Measurements from ENCODE around the gene RNF138. TPM values are rescaled to one million over a fixed set of nuclear protein-coding genes. Genes with fewer than 3 reads are reported as not detected.
"Not testable (repeated sequence)": the region's sequence is repeated elsewhere in the genome, so short reads cannot be mapped to it uniquely, and the experiment has no call there.

RNF138 gene
- total and polyA plus RNA-seq, 2 experiments from 2014 or later = 31.7 to 54.8 TPM

GRCh38 chr18:32078845-32079244 is 12.8 kb upstream of the RNF138 start:
- no peak for DNase-seq (ENCODE audit: low read depth in 1 of 2, low spot score in 1 of 2)
- no peak overlapping the region for H3K4me3 ChIP-seq
- H3K4me1 ChIP-seq (ENCODE audit: low read depth) = no peaks in the 10 kb centered on the region
- no peaks in the 10 kb centered on the region for H3K36me3 ChIP-seq
- H3K9me3 ChIP-seq (ENCODE audit: low read depth) = no peaks in the 10 kb centered on the region
- no peak for TF ChIP-seq CTCF (IDR thresholded peaks at IDR 0.05; ENCODE audit: low read depth, low read length)
- no peaks in the 10 kb centered on the region for H3K27me3 ChIP-seq
- H3K27ac ChIP-seq = no peak overlapping the region

- Histone ChIP-seq H3K4me1 (ENCODE audit: low read depth) (no peaks in the 10 kb centered on the region), H3K27me3 (no peaks in the 10 kb centered on the region), H3K36me3 (no peaks in the 10 kb centered on the region), H3K4me3 (no peak overlapping the region), H3K9me3 (ENCODE audit: low read depth) (no peaks in the 10 kb centered on the region), H3K27ac (no peak overlapping the region)
- no peak for TF ChIP-seq CTCF (IDR thresholded peaks at IDR 0.05; ENCODE audit: low read depth, low read length)
- DNase-seq (ENCODE audit: low read depth in 1 of 2, low spot score in 1 of 2) = peak in 1 of 2 donors; percentile 72
These were observed 9.8 kb upstream of the RNF138 start for GRCh38 chr18:32081881-32082280.

- Histone ChIP-seq H3K4me3 (no peak overlapping the region), H3K4me1 (ENCODE audit: low read depth) (no peaks in the 10 kb centered on the region), H3K36me3 (no peaks in the 10 kb centered on the region), H3K27me3 (no peaks in the 10 kb centered on the region), H3K9me3 (ENCODE audit: low read depth) (no peaks in the 10 kb centered on the region), H3K27ac (no peak overlapping the region)
- DNase-seq (ENCODE audit: low read depth in 1 of 2, low spot score in 1 of 2) = no peak
- TF ChIP-seq CTCF (IDR thresholded peaks at IDR 0.05; ENCODE audit: low read depth, low read length) = no peak
These were observed 7.9 kb upstream of the RNF138 start for GRCh38 chr18:32083781-32084180.

GRCh38 chr18:32086881-32087280 is 4.8 kb upstream of the RNF138 start:
- peaks cover 4% of the 10 kb centered on the region for H3K4me1 ChIP-seq (ENCODE audit: low read depth)
- no peak overlapping the region for H3K27ac ChIP-seq
- no peak for TF ChIP-seq CTCF (IDR thresholded peaks at IDR 0.05; ENCODE audit: low read depth, low read length)
- H3K4me3 ChIP-seq = no peak overlapping the region
- no peaks in the 10 kb centered on the region for H3K36me3 ChIP-seq
- peak in 1 of 2 donors; percentile 6 for DNase-seq (ENCODE audit: low read depth in 1 of 2, low spot score in 1 of 2)
- H3K9me3 ChIP-seq (ENCODE audit: low read depth) = no peaks in the 10 kb centered on the region
- H3K27me3 ChIP-seq = no peaks in the 10 kb centered on the region

GRCh38 chr18:32090831-32091230 is 843 bp upstream of the RNF138 start:
- not testable (repeated sequence) for DNase-seq (ENCODE audit: low read depth in 1 of 2, low spot score in 1 of 2); H3K27me3 ChIP-seq; H3K9me3 ChIP-seq (ENCODE audit: low read depth); H3K27ac ChIP-seq; H3K36me3 ChIP-seq; H3K4me3 ChIP-seq
- peaks cover 22% of the 10 kb centered on the region for H3K4me1 ChIP-seq (ENCODE audit: low read depth)

- DNase-seq (ENCODE audit: low read depth in 1 of 2, low spot score in 1 of 2) = no peak
- no peaks in the 10 kb centered on the region for H3K27me3 ChIP-seq
- H3K36me3 ChIP-seq = no peaks in the 10 kb centered on the region
- no peaks in the 10 kb centered on the region for H3K9me3 ChIP-seq (ENCODE audit: low read depth)
- TF ChIP-seq CTCF (IDR thresholded peaks at IDR 0.05; ENCODE audit: low read depth, low read length) = no peak
- H3K4me1 ChIP-seq (ENCODE audit: low read depth) = peaks cover 27% of the 10 kb centered on the region
- peak overlapping the region; percentile 81 for H3K4me3 ChIP-seq
- H3K27ac ChIP-seq = peak overlapping the region; percentile 95
These were observed 350 bp upstream of the RNF138 start for GRCh38 chr18:32091325-32091723.

Measured in cardiac muscle cell (in vitro differentiated cells and primary cell).